CD14-positive monocyte (primary cell): ENCODE results near the gene TEAD1. TPM values are rescaled to one million over a fixed set of nuclear protein-coding genes. Genes with fewer than 3 reads are reported as not detected.

Experiments used
- DNase-seq, 3 donors: peaks; one replicate each; pipeline ENCODE4 v3.0.0-alpha.2; 2011 to 2022
- H2AFZ ChIP-seq: 2 replicates; pipeline ENCODE4 v1.6.0; 2012; ENCODE audit warnings: mild to moderate bottlenecking, low read depth, low read length, inconsistent platforms; ENCODE audit not compliant: insufficient read depth, poor library complexity, severe bottlenecking
- H3K27ac ChIP-seq, 2 donors: 1 replicate in 1 of 2; 2 replicates in 1 of 2; pipeline ENCODE4 v1.5.1; 2012 to 2013; ENCODE audit warnings: low read length in 2 of 2, control low read depth in 1 of 2, inconsistent platforms in 1 of 2, low read depth in 1 of 2, mild to moderate bottlenecking in 1 of 2
- H3K27me3 ChIP-seq, 2 donors: one replicate each; pipeline versions ENCODE4 v1.6.0 to v1.6.1; 2011 to 2013; ENCODE audit warnings: low read length in 2 of 2; ENCODE audit not compliant: control insufficient read depth in 2 of 2, insufficient read depth in 2 of 2
- H3K36me3 ChIP-seq, 2 donors: replicated peaks in 1 of 2; 1 replicate in 1 of 2; 2 replicates in 1 of 2; pipeline versions ENCODE4 v1.5.1 to v1.6.1; 2012 to 2013; ENCODE audit warnings: low read length in 2 of 2, control low read depth in 1 of 2, inconsistent platforms in 1 of 2, mild to moderate bottlenecking in 1 of 2; ENCODE audit not compliant: insufficient read depth in 2 of 2, control insufficient read depth in 1 of 2
- H3K4me1 ChIP-seq, 2 donors: 1 replicate in 1 of 2; 2 replicates in 1 of 2; pipeline versions ENCODE4 v1.5.1 to v1.6.1; 2012 to 2013; ENCODE audit warnings: low read length in 2 of 2, control low read depth in 1 of 2, inconsistent platforms in 1 of 2, mild to moderate bottlenecking in 1 of 2, moderate library complexity in 1 of 2; ENCODE audit not compliant: insufficient read depth in 2 of 2, control insufficient read depth in 1 of 2
- H3K4me2 ChIP-seq: replicated peaks from 2 replicates; pipeline ENCODE3; 2012; ENCODE audit warnings: low read length, moderate library complexity, mild to moderate bottlenecking; ENCODE audit not compliant: poor library complexity, severe bottlenecking; ENCODE audit errors: extremely low read depth
- H3K4me3 ChIP-seq, 3 experiments: fragments of 200-600 bp in 1 of 3; sonication (generic) in 1 of 3; replicated peaks in 1 of 3; 1 replicate in 2 of 3; 2 replicates in 1 of 3; pipeline ENCODE4 v1.5.1; 2011 to 2013; ENCODE audit warnings: low read length in 3 of 3, mild to moderate bottlenecking in 3 of 3, control low read depth in 2 of 3, low read depth in 2 of 3, inconsistent platforms in 1 of 3, moderate library complexity in 1 of 3
- H3K79me2 ChIP-seq: 2 replicates; pipeline ENCODE4 v1.6.0; 2012; ENCODE audit warnings: mild to moderate bottlenecking, control low read depth, inconsistent platforms, low read length, moderate library complexity; ENCODE audit not compliant: insufficient read depth
- H3K9ac ChIP-seq: 2 replicates; pipeline ENCODE4 v1.6.0; 2017; ENCODE audit warnings: low read length, mild to moderate bottlenecking; ENCODE audit not compliant: insufficient read depth, poor library complexity, severe bottlenecking
- H3K9me3 ChIP-seq, 2 donors: replicated peaks in 1 of 2; 1 replicate in 1 of 2; 2 replicates in 1 of 2; pipeline versions ENCODE4 v1.5.1 to v1.6.1; 2012 to 2013; ENCODE audit warnings: low read length in 2 of 2, control low read depth in 1 of 2; ENCODE audit not compliant: control insufficient read depth in 1 of 2, insufficient read depth in 1 of 2
- H4K20me1 ChIP-seq: 2 replicates; pipeline ENCODE4 v1.6.0; 2012; ENCODE audit warnings: mild to moderate bottlenecking, low read length, control low read depth, moderate library complexity; ENCODE audit not compliant: insufficient read depth
- H3K27ac Mint-ChIP-seq, 7 donors: one replicate each; pipeline ENCODE4 v1.8.0; 2020; ENCODE audit warnings: mild to moderate bottlenecking in 7 of 7, mixed read lengths in 7 of 7, moderate library complexity in 6 of 7, inconsistent platforms in 2 of 7
- H3K27me3 Mint-ChIP-seq, 3 donors: one replicate each; pipeline ENCODE4 v1.8.0; 2021 to 2022; ENCODE audit warnings: low read depth in 3 of 3, mild to moderate bottlenecking in 3 of 3, mixed read lengths in 3 of 3, moderate library complexity in 3 of 3, inconsistent platforms in 1 of 3
- H3K36me3 Mint-ChIP-seq, 2 donors: one replicate each; pipeline ENCODE4 v1.8.0; 2020; ENCODE audit warnings: mixed read lengths in 2 of 2, inconsistent platforms in 1 of 2, mild to moderate bottlenecking in 1 of 2
- H3K4me1 Mint-ChIP-seq: one replicate; pipeline ENCODE4 v1.8.0; 2020; ENCODE audit warnings: mild to moderate bottlenecking, mixed read lengths
- H3K4me3 Mint-ChIP-seq, 2 donors: one replicate each; pipeline ENCODE4 v1.8.0; 2020; ENCODE audit warnings: mild to moderate bottlenecking in 2 of 2, mixed read lengths in 2 of 2, moderate library complexity in 1 of 2
- H3K9me3 Mint-ChIP-seq, 7 donors: one replicate each; pipeline ENCODE4 v1.8.0; 2020 to 2022; ENCODE audit warnings: mixed read lengths in 7 of 7, mild to moderate bottlenecking in 6 of 7, moderate library complexity in 6 of 7, inconsistent platforms in 2 of 7
- WGBS: methylation state at CpG from one replicate; pipeline ENCODE4 v1.1.5; 2013; ENCODE audit warnings: missing lambda C conversion rate; ENCODE audit not compliant: insufficient coverage; 5-methylcytosine and 5-hydroxymethylcytosine counted together
- intact Hi-C, 2 donors: fragments of 100-400 bp; cut with micrococcal nuclease; formaldehyde crosslinking; loops; one replicate each; pipeline versions ENCODE4 v1.15.0 to v1.15.1; 2023
- polyA plus RNA-seq, 3 donors: library from polyadenylated mRNA; depleted of rRNA in 1 of 3; unstranded in 2 of 3; stranded (reverse) in 1 of 3; fragments of 300-500 nt in 2 of 3; fragments of >200 nt in 1 of 3; fragmentation: Illumina TruSeq in 2 of 3; gene quantifications; 1 replicate in 2 of 3; 2 replicates in 1 of 3; pipeline ENCODE4 v1.2.3, GENCODE V29; 2012 to 2021
- TF ChIP-seq, protein P1 (sequence below): fragments of 200-600 bp; IDR thresholded peaks from one replicate; pipeline ENCODE4 v1.8.0; 2022; ENCODE audit warnings: antibody characterized with exemption, mild to moderate bottlenecking

The TEAD1 gene
- polyA plus RNA-seq, 3 donors: not detected

- H3K4me2 ChIP-seq: no peak overlapping the region
- H3K4me1 ChIP-seq: no peaks in the 10 kb centered on the region
- H3K27me3 ChIP-seq: no peaks in the 10 kb centered on the region
- H4K20me1 ChIP-seq: no peaks in the 10 kb centered on the region
- H3K4me3 ChIP-seq: no peak overlapping the region
- Mint-ChIP-seq H3K9me3 (peaks cover 0 to 1% (median 0%) of the 10 kb centered on the region in 7 donors), H3K27me3 (peaks cover 3 to 16% (median 12%) of the 10 kb centered on the region in 3 donors), H3K36me3 (no peaks in the 10 kb centered on the region), H3K4me3 (no peak overlapping the region), H3K27ac (no peak overlapping the region), H3K4me1 (no peaks in the 10 kb centered on the region)
- H2AFZ ChIP-seq: no peak overlapping the region
- WGBS: 56% methylated on average over 11 of the region's 11 CpGs
- no peak for DNase-seq
- no peak overlapping the region for H3K27ac ChIP-seq
- no peak overlapping the region for H3K9ac ChIP-seq
- no peaks in the 10 kb centered on the region for H3K9me3 ChIP-seq
- H3K36me3 ChIP-seq: no peaks in the 10 kb centered on the region
- TF ChIP-seq, protein P1, sequence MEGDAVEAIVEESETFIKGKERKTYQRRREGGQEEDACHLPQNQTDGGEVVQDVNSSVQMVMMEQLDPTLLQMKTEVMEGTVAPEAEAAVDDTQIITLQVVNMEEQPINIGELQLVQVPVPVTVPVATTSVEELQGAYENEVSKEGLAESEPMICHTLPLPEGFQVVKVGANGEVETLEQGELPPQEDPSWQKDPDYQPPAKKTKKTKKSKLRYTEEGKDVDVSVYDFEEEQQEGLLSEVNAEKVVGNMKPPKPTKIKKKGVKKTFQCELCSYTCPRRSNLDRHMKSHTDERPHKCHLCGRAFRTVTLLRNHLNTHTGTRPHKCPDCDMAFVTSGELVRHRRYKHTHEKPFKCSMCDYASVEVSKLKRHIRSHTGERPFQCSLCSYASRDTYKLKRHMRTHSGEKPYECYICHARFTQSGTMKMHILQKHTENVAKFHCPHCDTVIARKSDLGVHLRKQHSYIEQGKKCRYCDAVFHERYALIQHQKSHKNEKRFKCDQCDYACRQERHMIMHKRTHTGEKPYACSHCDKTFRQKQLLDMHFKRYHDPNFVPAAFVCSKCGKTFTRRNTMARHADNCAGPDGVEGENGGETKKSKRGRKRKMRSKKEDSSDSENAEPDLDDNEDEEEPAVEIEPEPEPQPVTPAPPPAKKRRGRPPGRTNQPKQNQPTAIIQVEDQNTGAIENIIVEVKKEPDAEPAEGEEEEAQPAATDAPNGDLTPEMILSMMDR: peak; percentile 19
- H3K79me2 ChIP-seq: no peaks in the 10 kb centered on the region
- intact Hi-C loops: no loop called here
These were observed 240.2 kb downstream of the TEAD1 start for GRCh38 chr11:12914400-12914912.

DNA sequence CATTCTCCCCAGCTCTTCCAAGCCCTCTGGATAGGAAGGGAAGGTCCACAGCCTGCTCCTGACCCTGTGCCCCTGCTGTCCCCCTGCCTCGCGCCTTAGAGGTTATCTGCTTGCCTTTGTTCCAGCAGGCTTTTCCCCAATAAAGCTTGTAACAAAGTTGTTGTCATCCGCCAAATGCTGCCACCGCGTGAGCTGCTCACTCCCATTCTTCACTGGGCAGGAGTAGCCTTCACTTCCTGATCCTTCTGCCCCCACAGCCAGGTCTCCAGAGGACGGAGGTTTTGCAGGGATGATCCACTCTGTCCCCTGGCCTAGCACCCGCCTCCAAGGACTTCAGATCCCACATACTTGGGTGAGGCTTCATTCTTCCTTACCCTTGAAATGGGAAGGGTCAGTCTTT lies 240.9 kb downstream of the TEAD1 start:
- Mint-ChIP-seq H3K27me3 (peaks cover 3 to 16% (median 12%) of the 10 kb centered on the region in 3 donors), H3K27ac (no peak overlapping the region), H3K4me1 (no peaks in the 10 kb centered on the region), H3K9me3 (peaks cover 0 to 1% (median 0%) of the 10 kb centered on the region in 7 donors), H3K4me3 (no peak overlapping the region), H3K36me3 (no peaks in the 10 kb centered on the region)
- DNase-seq: no peak
- Histone ChIP-seq H3K27ac (no peak overlapping the region), H3K79me2 (no peaks in the 10 kb centered on the region), H2AFZ (no peak overlapping the region), H3K9ac (no peak overlapping the region), H3K4me2 (no peak overlapping the region), H3K27me3 (no peaks in the 10 kb centered on the region), H3K9me3 (no peaks in the 10 kb centered on the region), H3K4me3 (no peak overlapping the region), H3K36me3 (no peaks in the 10 kb centered on the region), H4K20me1 (no peaks in the 10 kb centered on the region), H3K4me1 (no peaks in the 10 kb centered on the region)
- WGBS: 100% methylated on average over 6 of the region's 7 CpGs
- TF ChIP-seq, protein P1: no peak
- intact Hi-C loops: no loop called here
